HEK293 (cell line): Measurements from ENCODE around the gene ALOX12.

Experiments
- CTCF ChIA-PET: fragments of 350-600 bp; formaldehyde crosslinking; extraction: SDS; loops from one replicate; lab custom pipeline; 2021; ENCODE audit warnings: antibody characterized with exemption; lab: Yijun Ruan, JAX
- POLR2A ChIA-PET: fragments of 300-600 bp; formaldehyde crosslinking; extraction: SDS; loops from one replicate; lab custom pipeline; 2020; ENCODE audit warnings: antibody characterized with exemption, inconsistent platforms; lab: Yijun Ruan, JAX
- H3K27ac ChIP-seq: fragments of 200-500 bp; sonication (Bioruptor generic); 2 replicates; pipeline ENCODE4 v1.5.1; 2014; ENCODE audit warnings: low read depth, low read length, control low read depth, inconsistent platforms; ENCODE audit errors: extremely low read depth
- H3K36me3 ChIP-seq, 2 experiments: fragments of 200-500 bp in 1 of 2; sonication (Bioruptor generic) in 1 of 2; 1 replicate in 1 of 2; 2 replicates in 1 of 2; pipeline ENCODE4 v1.5.1; 2014 to 2017; ENCODE audit warnings: inconsistent platforms in 2 of 2, low read length in 2 of 2; ENCODE audit not compliant: control insufficient read depth in 2 of 2, insufficient read depth in 1 of 2
- H3K4me1 ChIP-seq: fragments of 200-500 bp; sonication (Bioruptor generic); 2 replicates; pipeline ENCODE4 v1.5.1; 2014; ENCODE audit warnings: mild to moderate bottlenecking, low read length, inconsistent platforms; ENCODE audit not compliant: control insufficient read depth, insufficient read depth
- H3K4me3 ChIP-seq: 2 replicates; pipeline ENCODE4 v1.5.1; 2011; ENCODE audit warnings: low read depth, mild to moderate bottlenecking, control low read depth, low read length, moderate library complexity
- H3K9me3 ChIP-seq: fragments of 200-500 bp; sonication (Bioruptor generic); 2 replicates; pipeline ENCODE4 v1.5.1; 2014; ENCODE audit warnings: low read depth, low read length, inconsistent platforms; ENCODE audit not compliant: control insufficient read depth, insufficient read depth
- GLIS1 ChIP-seq: fragments of 450-650 bp; formaldehyde crosslinking; IDR thresholded peaks from 2 replicates; pipeline ENCODE4 v1.5.1; 2016; ENCODE audit warnings: missing biosample characterization, missing genetic modification characterization
- GLIS2 ChIP-seq: fragments of 450-650 bp; formaldehyde crosslinking; IDR thresholded peaks from 2 replicates; pipeline ENCODE4 v1.5.1; 2016; ENCODE audit warnings: missing biosample characterization, missing genetic modification characterization
- HOXA7 ChIP-seq: sonication (generic); formaldehyde crosslinking; IDR thresholded peaks from 2 replicates; pipeline ENCODE4 v1.8.1; 2022; ENCODE audit warnings: missing genetic modification reagents, borderline replicate concordance
- KLF1 ChIP-seq: fragments of 450-650 bp; formaldehyde crosslinking; IDR thresholded peaks from 2 replicates; pipeline ENCODE4 v1.5.1; 2016; ENCODE audit warnings: missing biosample characterization, missing genetic modification characterization
- KLF8 ChIP-seq: fragments of 450-650 bp; formaldehyde crosslinking; IDR thresholded peaks from 2 replicates; pipeline ENCODE4 v1.5.1; 2016; ENCODE audit warnings: missing biosample characterization, missing genetic modification characterization
- KLF9 ChIP-seq: fragments of 450-650 bp; formaldehyde crosslinking; IDR thresholded peaks from 2 replicates; pipeline ENCODE4 v1.5.1; 2016; ENCODE audit warnings: missing biosample characterization, missing genetic modification characterization, low read depth
- MZF1 ChIP-seq: fragments of 450-650 bp; formaldehyde crosslinking; IDR thresholded peaks from 2 replicates; pipeline ENCODE4 v1.5.1; 2017; ENCODE audit warnings: missing biosample characterization, missing genetic modification characterization, borderline replicate concordance
- SP2 ChIP-seq: fragments of 450-650 bp; formaldehyde crosslinking; IDR thresholded peaks from 2 replicates; pipeline ENCODE4 v1.5.1; 2016; ENCODE audit warnings: missing biosample characterization, missing genetic modification characterization
- ZBTB10 ChIP-seq: fragments of 450-650 bp; formaldehyde crosslinking; IDR thresholded peaks from 2 replicates; pipeline ENCODE4 v1.5.1; 2016; ENCODE audit warnings: missing biosample characterization, missing genetic modification characterization
- ZNF121 ChIP-seq: fragments of 450-650 bp; formaldehyde crosslinking; IDR thresholded peaks from 2 replicates; pipeline ENCODE4 v1.5.1; 2016; ENCODE audit warnings: missing biosample characterization, missing genetic modification characterization
- ZNF184 ChIP-seq: fragments of 450-650 bp; IDR thresholded peaks from 2 replicates; pipeline ENCODE4 v1.5.1; 2018; ENCODE audit warnings: missing biosample characterization, mild to moderate bottlenecking, missing genetic modification characterization
- ZNF248 ChIP-seq: fragments of 450-650 bp; formaldehyde crosslinking; IDR thresholded peaks from 2 replicates; pipeline ENCODE4 v1.5.1; 2017; ENCODE audit warnings: missing biosample characterization, missing genetic modification characterization
- ZNF274 ChIP-seq, 2 experiments: fragments of 200-500 bp in 1 of 2; fragments of 450-650 bp in 1 of 2; sonication (Bioruptor generic) in 1 of 2; formaldehyde crosslinking in 1 of 2; IDR thresholded peaks; 2 replicates each; pipeline versions ENCODE4 v1.5.1 to v1.6.1; 2014 to 2016; ENCODE audit warnings: borderline replicate concordance in 1 of 2, inconsistent platforms in 1 of 2, low read length in 1 of 2, missing biosample characterization in 1 of 2, missing genetic modification characterization in 1 of 2
- ZNF335 ChIP-seq: fragments of 450-650 bp; formaldehyde crosslinking; conservative IDR thresholded peaks from 2 replicates; pipeline ENCODE4 v1.5.1; 2016; ENCODE audit warnings: missing biosample characterization, missing genetic modification characterization
- ZNF391 ChIP-seq: fragments of 450-650 bp; formaldehyde crosslinking; IDR thresholded peaks from 2 replicates; pipeline ENCODE4 v1.5.1; 2016; ENCODE audit warnings: low read depth, missing biosample characterization, missing genetic modification characterization, borderline replicate concordance
- ZNF426 ChIP-seq: fragments of 450-650 bp; formaldehyde crosslinking; IDR thresholded peaks from 2 replicates; pipeline ENCODE4 v1.5.1; 2017; ENCODE audit warnings: missing biosample characterization, missing genetic modification characterization, mild to moderate bottlenecking, inconsistent platforms, moderate library complexity
- ZNF658 ChIP-seq: fragments of 450-650 bp; formaldehyde crosslinking; IDR thresholded peaks from 2 replicates; pipeline ENCODE4; 2016; ENCODE audit warnings: missing biosample characterization, missing genetic modification characterization
- ZNF660 ChIP-seq: fragments of 450-650 bp; IDR thresholded peaks from 2 replicates; pipeline ENCODE4 v1.5.1; 2018; ENCODE audit warnings: missing biosample characterization, mild to moderate bottlenecking, missing genetic modification characterization
- ZNF777 ChIP-seq: fragments of 450-650 bp; formaldehyde crosslinking; IDR thresholded peaks from 2 replicates; pipeline ENCODE4 v1.5.1; 2017; ENCODE audit warnings: missing biosample characterization, missing genetic modification characterization, borderline replicate concordance
- ZSCAN30 ChIP-seq: fragments of 450-650 bp; IDR thresholded peaks from 2 replicates; pipeline ENCODE4 v1.5.1; 2018; ENCODE audit warnings: missing biosample characterization, mild to moderate bottlenecking, missing genetic modification characterization, moderate library complexity
- TF ChIP-seq, protein P1 (sequence below): sonication (generic); formaldehyde crosslinking; IDR thresholded peaks from 2 replicates; pipeline ENCODE4 v1.8.1; 2022; ENCODE audit warnings: mild to moderate bottlenecking, moderate library complexity, missing genetic modification reagents
- TF ChIP-seq, protein P2 (sequence below): fragments of 450-650 bp; IDR thresholded peaks from 2 replicates; pipeline ENCODE4 v1.5.1; 2018; ENCODE audit warnings: missing biosample characterization, missing genetic modification characterization
- TF ChIP-seq, protein P3 (sequence below): fragments of 450-650 bp; formaldehyde crosslinking; IDR thresholded peaks from 2 replicates; pipeline ENCODE4 v1.5.1; 2016; ENCODE audit warnings: missing biosample characterization, missing genetic modification characterization
- TF ChIP-seq, protein P4 (sequence below): fragments of 450-650 bp; formaldehyde crosslinking; IDR thresholded peaks from 2 replicates; pipeline ENCODE4 v1.5.1; 2016; ENCODE audit warnings: missing biosample characterization, missing genetic modification characterization, low read depth

The ALOX12 gene

GRCh38 chr17:7014995-7015958 lies 19.4 kb downstream of the ALOX12 start:
- ChIA-PET CTCF (interaction anchor here (1.7 to 3.7 kb wide), 4 partner anchors 12 to 349 kb away, joined by 5 to 14 read pairs (median 8); no protein-coding TSS in a partner anchor), POLR2A (interaction anchor here (1.0 kb wide), 3 partner anchors 10 to 105 kb away, joined by 4 to 5 read pairs (median 4); partner anchors contain the start of gene SLC16A13)
- H3K4me1 ChIP-seq: peaks cover 12% of the 10 kb centered on the region; the same call in 1 of the 2 replicates
- H3K4me3 ChIP-seq: peak overlapping the region; percentile 67
- peak overlapping the region; percentile 99 for H3K27ac ChIP-seq
- TF ChIP-seq ZNF335: peak; percentile 63
- TF ChIP-seq ZNF391 (tag by site-specific recombination): no peak
- TF ChIP-seq, protein P1, sequence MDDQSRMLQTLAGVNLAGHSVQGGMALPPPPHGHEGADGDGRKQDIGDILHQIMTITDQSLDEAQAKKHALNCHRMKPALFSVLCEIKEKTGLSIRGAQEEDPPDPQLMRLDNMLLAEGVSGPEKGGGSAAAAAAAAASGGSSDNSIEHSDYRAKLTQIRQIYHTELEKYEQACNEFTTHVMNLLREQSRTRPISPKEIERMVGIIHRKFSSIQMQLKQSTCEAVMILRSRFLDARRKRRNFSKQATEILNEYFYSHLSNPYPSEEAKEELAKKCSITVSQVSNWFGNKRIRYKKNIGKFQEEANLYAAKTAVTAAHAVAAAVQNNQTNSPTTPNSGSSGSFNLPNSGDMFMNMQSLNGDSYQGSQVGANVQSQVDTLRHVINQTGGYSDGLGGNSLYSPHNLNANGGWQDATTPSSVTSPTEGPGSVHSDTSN (CRISPR knock-in tag): no peak
- no peak; the same call in 1 of the 2 replicates for TF ChIP-seq ZBTB10 (tag by site-specific recombination)
- 0 out of 2 replicates have a peak, but pooled peaks have one; percentile 4 for TF ChIP-seq ZSCAN30 (tag by site-specific recombination)
- 0 out of 2 replicates have a peak, but pooled peaks have one; percentile 43 for TF ChIP-seq ZNF660 (tag by site-specific recombination)
- TF ChIP-seq ZNF658 (tag by site-specific recombination): no peak
- peak; percentile 86; the same call in 1 of the 2 replicates for TF ChIP-seq ZNF121
- TF ChIP-seq KLF8 (tag by site-specific recombination): peak; percentile 21; the same call in 1 of the 2 replicates
- TF ChIP-seq KLF9 (tag by site-specific recombination): peak; percentile 57
- 0 out of 2 replicates have a peak, but pooled peaks have one; percentile 6 for TF ChIP-seq GLIS2
- peak; percentile 19 for TF ChIP-seq SP2 (tag by site-specific recombination)
- peak; percentile 40; the same call in 1 of the 2 replicates for TF ChIP-seq KLF1
- TF ChIP-seq ZNF184 (tag by site-specific recombination): no peak
- TF ChIP-seq GLIS1 (tag by site-specific recombination): peak; percentile 51
- TF ChIP-seq HOXA7 (CRISPR knock-in tag): 0 out of 2 replicates have a peak, but pooled peaks have one; percentile 34
- peaks cover 0 to 23% of the 10 kb centered on the region in 2 experiments; a peak in 1 of 3 replicates for H3K36me3 ChIP-seq
- H3K9me3 ChIP-seq: no peaks in the 10 kb centered on the region

- Histone ChIP-seq H3K36me3 (peaks cover 0 to 23% of the 10 kb centered on the region in 2 experiments; a peak in 1 of 3 replicates), H3K9me3 (no peaks in the 10 kb centered on the region), H3K4me1 (peaks cover 7% of the 10 kb centered on the region; the same call in 1 of the 2 replicates), H3K4me3 (no peak overlapping the region), H3K27ac (no peak overlapping the region)
- CTCF ChIA-PET: interaction anchor here (1.0 to 2.0 kb wide), 5 partner anchors 12 to 350 kb away, joined by 3 to 8 read pairs (median 5); no protein-coding TSS in a partner anchor
- POLR2A ChIA-PET: no interaction called here
- TF ChIP-seq, protein P2, sequence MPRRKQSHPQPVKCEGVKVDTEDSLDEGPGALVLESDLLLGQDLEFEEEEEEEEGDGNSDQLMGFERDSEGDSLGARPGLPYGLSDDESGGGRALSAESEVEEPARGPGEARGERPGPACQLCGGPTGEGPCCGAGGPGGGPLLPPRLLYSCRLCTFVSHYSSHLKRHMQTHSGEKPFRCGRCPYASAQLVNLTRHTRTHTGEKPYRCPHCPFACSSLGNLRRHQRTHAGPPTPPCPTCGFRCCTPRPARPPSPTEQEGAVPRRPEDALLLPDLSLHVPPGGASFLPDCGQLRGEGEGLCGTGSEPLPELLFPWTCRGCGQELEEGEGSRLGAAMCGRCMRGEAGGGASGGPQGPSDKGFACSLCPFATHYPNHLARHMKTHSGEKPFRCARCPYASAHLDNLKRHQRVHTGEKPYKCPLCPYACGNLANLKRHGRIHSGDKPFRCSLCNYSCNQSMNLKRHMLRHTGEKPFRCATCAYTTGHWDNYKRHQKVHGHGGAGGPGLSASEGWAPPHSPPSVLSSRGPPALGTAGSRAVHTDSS (tag by site-specific recombination): no peak
- TF ChIP-seq, protein P3, sequence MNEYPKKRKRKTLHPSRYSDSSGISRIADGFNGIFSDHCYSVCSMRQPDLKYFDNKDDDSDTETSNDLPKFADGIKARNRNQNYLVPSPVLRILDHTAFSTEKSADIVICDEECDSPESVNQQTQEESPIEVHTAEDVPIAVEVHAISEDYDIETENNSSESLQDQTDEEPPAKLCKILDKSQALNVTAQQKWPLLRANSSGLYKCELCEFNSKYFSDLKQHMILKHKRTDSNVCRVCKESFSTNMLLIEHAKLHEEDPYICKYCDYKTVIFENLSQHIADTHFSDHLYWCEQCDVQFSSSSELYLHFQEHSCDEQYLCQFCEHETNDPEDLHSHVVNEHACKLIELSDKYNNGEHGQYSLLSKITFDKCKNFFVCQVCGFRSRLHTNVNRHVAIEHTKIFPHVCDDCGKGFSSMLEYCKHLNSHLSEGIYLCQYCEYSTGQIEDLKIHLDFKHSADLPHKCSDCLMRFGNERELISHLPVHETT (tag by site-specific recombination): no peak
- TF ChIP-seq ZNF426 (tag by site-specific recombination) (no peak), KLF9 (tag by site-specific recombination) (no peak), ZNF274 (IDR thresholded peaks at IDR 0.05; ENCODE audit: low read length) (no peak), ZNF274 (tag by site-specific recombination; IDR thresholded peaks at IDR 0.05; ENCODE audit: borderline replicate concordance) (no peak), ZNF248 (tag by site-specific recombination) (no peak), ZNF777 (tag by site-specific recombination) (no peak), MZF1 (tag by site-specific recombination) (no peak)
- TF ChIP-seq, protein P4, sequence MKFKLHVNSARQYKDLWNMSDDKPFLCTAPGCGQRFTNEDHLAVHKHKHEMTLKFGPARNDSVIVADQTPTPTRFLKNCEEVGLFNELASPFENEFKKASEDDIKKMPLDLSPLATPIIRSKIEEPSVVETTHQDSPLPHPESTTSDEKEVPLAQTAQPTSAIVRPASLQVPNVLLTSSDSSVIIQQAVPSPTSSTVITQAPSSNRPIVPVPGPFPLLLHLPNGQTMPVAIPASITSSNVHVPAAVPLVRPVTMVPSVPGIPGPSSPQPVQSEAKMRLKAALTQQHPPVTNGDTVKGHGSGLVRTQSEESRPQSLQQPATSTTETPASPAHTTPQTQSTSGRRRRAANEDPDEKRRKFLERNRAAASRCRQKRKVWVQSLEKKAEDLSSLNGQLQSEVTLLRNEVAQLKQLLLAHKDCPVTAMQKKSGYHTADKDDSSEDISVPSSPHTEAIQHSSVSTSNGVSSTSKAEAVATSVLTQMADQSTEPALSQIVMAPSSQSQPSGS (tag by site-specific recombination): no peak
These were observed 20.6 kb downstream of the ALOX12 start for GRCh38 chr17:7016418-7016817.
